A673 (cell line): ENCODE results near the gene SLC18A2.

Experiments used
- CTCF ChIP-seq: fragments of 300-800, 200-600 bp; sonication (generic); conservative IDR thresholded peaks from 2 replicates; pipeline ENCODE4 v1.5.1; 2017; ENCODE audit warnings: low read depth, mild to moderate bottlenecking, antibody characterized with exemption, low read length, moderate library complexity, mixed read lengths
- EZH2 ChIP-seq: fragments of 200-600 bp; sonication (generic); IDR thresholded peaks from 2 replicates; pipeline ENCODE4 v1.6.1; 2017; ENCODE audit warnings: borderline replicate concordance, low read depth, mild to moderate bottlenecking, mixed read lengths, antibody characterized with exemption, low read length; ENCODE audit not compliant: poor library complexity, severe bottlenecking

DNA sequence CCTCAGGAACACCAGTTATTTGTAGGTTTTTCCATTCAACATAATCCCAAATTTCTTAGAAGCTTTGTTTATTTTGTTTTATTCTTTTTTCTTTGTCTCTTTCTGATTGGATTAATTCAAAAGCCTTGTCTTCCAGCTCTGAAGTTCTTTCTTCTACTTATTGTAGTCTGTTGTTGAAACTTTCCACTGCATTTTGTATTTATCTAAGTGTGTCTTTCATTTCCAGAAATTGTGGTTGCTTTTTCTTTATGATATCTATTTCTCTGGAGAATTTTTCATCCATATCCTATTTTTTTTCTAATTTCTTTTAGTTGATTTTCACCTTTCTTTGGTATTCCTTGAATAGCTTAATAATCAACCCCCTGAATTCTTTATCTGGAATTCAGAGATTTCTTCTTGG is 58.5 kb downstream of the SLC18A2 start:
- no peak for TF ChIP-seq CTCF
- no peak for TF ChIP-seq EZH2
